Measurements from ENCODE around the gene CDAN1.
"Not testable (repeated sequence)": the region's sequence is repeated elsewhere in the genome, so short reads cannot be mapped to it uniquely, and the experiment has no call there.

The CDAN1 gene

DNA sequence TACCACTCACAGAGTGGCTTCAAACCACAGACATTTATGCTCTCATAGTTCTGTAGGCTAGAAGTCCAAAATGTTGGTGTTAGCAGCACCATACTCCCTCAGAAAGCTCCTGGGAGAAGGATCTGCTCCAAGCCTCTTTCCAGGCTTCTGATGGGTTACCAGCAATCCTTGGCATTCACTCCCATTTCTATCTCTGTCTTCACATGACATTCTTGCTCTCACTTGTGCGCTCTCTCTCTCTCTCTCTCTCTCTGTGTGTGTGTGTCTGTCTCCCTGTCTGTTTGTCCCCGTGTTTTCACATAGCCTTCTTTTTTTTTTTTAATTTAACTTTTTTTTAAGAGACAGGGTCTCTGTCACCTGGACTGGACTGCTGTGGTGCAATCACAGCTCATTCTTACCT, 26.3 kb downstream of the CDAN1 start:
- no peak for FAIRE-seq
- no peak for DNase-seq (ENCODE audit: insufficient read length, low spot score)

- FAIRE-seq (no peak), DNase-seq (ENCODE audit: insufficient read length, low spot score) (no peak)
Observed at GRCh38 chr15:42707873-42708544, 28.9 kb downstream of the CDAN1 start.

GRCh38 chr15:42707068-42707467, 29.9 kb downstream of the CDAN1 start:
- DNase-seq (ENCODE audit: insufficient read length, low spot score) = no peak
- FAIRE-seq = no peak

- FAIRE-seq (no peak), DNase-seq (ENCODE audit: insufficient read length, low spot score) (no peak)
Observed at GRCh38 chr15:42705336-42705735, 31.6 kb downstream of the CDAN1 start.

DNA sequence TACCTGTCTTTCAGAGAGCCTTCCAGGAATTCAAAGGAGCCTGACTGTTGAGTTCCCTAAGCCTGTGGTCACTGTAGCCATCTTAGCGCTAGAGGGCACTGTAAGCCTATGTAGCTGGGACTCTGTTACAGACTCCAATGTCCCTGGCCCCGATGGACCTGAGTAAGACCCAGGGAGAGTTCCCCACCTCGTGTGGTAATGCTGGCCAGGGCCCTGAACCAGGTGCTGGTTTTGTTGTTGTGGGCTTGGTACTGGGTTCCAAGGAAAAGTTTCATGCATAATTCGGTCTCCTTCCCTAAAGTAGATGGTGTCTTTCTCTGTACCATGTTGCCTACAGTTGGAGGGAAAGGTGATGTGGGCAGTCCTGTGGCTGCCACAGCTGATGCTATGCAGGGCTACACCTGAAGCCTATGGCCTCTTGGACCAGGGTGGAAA, 32.4 kb downstream of the CDAN1 start:
- FAIRE-seq (peak; percentile 83), DNase-seq (ENCODE audit: insufficient read length, low spot score) (peak; percentile 46)

GRCh38 chr15:42696626-42697025, 40.3 kb downstream of the CDAN1 start:
- DNase-seq (ENCODE audit: insufficient read length, low spot score) (no peak), FAIRE-seq (no peak)

GRCh38 chr15:42695527-42696071, 41.3 kb downstream of the CDAN1 start:
- DNase-seq (ENCODE audit: insufficient read length, low spot score) (no peak), FAIRE-seq (no peak)

- FAIRE-seq = no peak
Observed at GRCh38 chr15:42694398-42694797, 42.5 kb downstream of the CDAN1 start.

DNA sequence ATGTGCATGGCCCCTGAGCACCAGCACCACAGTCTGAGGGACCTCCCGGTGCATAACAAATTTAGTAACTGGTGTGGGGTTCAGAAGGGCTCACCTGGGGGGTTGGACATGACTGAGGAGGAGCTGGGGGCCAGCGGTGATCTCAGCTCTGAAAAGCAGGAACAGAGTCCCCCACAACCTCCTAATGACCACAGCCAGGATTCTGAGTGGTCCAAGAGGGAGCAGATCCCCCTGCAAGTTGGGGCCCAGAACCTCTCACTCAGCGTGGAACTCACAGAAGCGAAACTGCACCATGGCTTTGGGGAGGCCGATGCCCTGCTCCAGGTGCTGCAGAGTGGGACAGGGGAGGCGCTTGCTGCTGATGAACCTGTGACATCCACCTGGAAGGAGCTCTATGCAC, 43.0 kb downstream of the CDAN1 start:
- DNase-seq (ENCODE audit: insufficient read length, low spot score) = no peak
- no peak for FAIRE-seq

More at GRCh38 chr15:42694398-42694797, 42.5 kb downstream of the CDAN1 start:
- DNase-seq (ENCODE audit: insufficient read length, low spot score) = no peak

DNA sequence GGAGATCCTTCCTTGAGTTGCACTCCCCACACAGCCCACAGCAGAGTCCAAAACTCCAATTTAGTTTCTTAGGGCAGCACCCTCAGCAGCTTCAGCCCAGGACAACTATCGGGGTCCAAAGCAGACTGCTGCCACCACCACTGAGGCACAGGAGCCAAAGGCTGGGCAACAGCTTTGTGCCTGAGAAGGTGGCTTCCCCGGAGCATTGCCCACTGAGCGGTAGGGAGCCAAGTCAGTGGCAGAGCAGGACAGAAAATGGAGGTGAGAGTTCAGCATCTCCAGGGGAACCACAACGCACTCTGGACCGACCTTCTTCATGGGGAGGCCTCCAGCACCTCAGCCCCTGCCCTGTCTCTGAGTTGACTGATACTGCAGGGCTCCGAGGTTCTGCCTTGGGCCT, 43.4 kb downstream of the CDAN1 start:
- DNase-seq (ENCODE audit: insufficient read length, low spot score) = no peak
- FAIRE-seq = no peak

DNA sequence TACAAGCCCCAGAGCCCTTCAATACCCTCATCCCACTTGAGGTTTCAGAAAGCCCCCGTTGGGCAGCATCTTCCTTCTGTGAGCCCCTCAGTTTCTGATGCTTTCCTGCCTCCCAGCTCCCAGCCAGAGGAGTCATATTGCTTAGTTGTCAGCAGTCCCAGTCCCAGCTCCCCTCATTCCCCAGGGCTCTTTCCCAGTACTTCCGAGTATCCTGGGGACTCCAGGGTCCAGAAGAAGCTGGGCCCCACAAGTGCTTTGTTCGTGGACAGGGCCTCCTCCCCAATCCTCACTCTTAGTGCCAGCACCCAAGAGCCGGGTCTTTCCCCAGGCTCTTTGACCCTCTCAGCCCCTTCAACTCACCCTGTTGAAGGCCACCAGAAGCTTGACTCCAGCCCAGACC, 43.9 kb downstream of the CDAN1 start:
- no peak for DNase-seq (ENCODE audit: insufficient read length, low spot score)
- FAIRE-seq = no peak

DNA sequence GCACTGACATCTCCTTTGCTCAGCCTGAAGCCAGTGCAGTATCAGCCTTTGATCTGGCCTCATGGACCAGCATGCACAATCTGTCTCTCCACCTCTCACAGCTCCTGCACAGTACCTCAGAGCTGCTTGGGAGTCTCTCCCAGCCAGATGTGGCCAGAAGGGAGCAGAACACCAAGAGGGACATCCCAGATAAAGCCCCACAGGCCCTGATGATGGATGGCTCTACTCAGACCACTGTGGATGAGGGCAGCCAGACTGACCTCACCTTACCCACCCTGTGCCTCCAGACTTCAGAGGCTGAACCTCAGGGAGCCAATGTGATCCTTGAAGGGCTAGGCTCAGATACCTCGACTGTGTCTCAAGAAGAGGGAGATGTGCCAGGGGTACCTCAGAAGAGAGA, 44.4 kb downstream of the CDAN1 start:
- FAIRE-seq = no peak
- no peak for DNase-seq (ENCODE audit: insufficient read length, low spot score)

DNA sequence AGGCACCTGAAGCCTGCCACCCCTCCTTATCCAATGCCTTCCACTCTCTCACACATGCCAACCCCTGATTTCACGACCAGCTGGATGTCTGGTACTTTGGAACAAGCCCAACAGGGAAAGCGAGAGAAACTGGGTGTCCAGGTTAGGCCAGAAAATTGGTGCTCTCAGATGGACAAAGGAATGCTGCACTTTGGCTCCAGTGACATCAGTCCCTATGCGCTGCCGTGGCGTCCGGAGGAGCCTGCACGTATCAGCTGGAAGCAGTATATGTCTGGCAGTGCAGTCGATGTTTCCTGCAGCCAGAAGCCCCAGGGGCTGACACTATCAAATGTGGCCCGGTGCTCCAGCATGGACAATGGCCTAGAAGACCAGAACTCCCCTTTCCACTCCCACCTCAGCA, 45.2 kb downstream of the CDAN1 start:
- DNase-seq (ENCODE audit: insufficient read length, low spot score) = no peak
- no peak for FAIRE-seq

- DNase-seq (ENCODE audit: insufficient read length, low spot score) = no peak
- FAIRE-seq = no peak
Observed at GRCh38 chr15:42691308-42691707, 45.6 kb downstream of the CDAN1 start.

DNA sequence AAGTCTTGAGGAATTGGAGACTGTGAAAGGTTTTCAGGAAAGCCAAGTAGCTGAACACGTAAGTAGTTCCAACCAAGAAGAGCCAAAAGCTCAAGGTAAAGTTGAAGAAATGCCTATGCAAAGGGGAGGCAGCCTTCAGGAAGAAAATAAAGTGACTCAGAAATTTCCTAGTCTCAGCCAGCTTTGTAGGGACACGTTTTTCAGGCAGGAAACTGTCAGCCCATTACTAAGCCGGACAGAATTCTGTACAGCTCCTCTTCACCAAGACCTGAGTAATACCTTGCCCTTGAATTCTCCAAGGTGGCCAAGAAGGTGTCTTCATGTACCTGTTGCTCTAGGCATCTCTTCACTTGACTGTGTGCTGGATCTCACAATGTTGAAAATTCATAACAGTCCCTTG, 48.6 kb downstream of the CDAN1 start:
- no peak for DNase-seq (ENCODE audit: insufficient read length, low spot score)
- no peak for FAIRE-seq

- FAIRE-seq (no peak), DNase-seq (ENCODE audit: insufficient read length, low spot score) (no peak)
Observed at GRCh38 chr15:42687740-42688139, 49.2 kb downstream of the CDAN1 start.

DNA sequence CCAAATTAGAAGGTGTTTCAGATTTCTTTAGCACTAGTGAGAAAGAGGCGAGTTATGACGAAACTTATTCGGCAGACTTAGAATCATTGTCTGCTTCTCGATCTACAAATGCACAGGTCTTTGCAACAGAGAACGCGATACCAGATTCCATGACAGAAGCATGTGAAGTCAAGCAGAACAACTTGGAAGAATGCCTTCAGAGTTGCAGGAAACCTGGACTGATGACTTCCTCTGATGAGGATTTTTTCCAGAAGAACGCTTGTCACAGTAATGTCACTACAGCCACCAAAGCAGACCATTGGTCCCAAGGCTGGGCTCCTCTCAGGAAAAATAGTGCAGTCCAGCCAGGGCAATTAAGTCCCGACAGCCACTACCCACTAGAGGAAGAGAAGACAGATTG, 50.6 kb downstream of the CDAN1 start:
- no peak for FAIRE-seq
- no peak for DNase-seq (ENCODE audit: insufficient read length, low spot score)

GRCh38 chr15:42681119-42681518, 55.8 kb downstream of the CDAN1 start:
- no peak for DNase-seq (ENCODE audit: insufficient read length, low spot score)
- no peak for FAIRE-seq

- not testable (repeated sequence) for FAIRE-seq
- DNase-seq (ENCODE audit: insufficient read length, low spot score) = peak; percentile 21
Observed at GRCh38 chr15:42680142-42680482, 56.8 kb downstream of the CDAN1 start.

GRCh38 chr15:42679285-42680141, 57.4 kb downstream of the CDAN1 start:
- no peak for DNase-seq (ENCODE audit: insufficient read length, low spot score)
- no peak for FAIRE-seq

DNA sequence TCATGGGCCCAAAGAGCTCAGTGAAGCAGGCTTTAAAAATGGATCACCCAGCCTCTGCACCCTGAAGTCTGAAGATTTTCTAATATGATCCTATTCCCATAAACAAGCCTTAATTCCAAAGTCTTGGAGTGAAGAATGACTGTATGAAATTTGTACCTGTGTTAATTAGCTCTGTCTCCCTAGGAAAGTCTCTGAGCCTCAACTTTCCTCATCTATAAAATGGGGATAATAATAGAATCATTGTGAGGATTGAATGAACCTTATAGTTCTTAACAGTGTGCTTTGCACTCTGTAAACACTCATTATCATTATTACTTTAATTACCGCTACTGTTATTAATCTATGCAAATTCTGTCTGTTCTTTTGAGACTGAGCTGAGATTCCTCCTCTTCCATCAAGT, 61.9 kb downstream of the CDAN1 start:
- no peak for FAIRE-seq

DNA sequence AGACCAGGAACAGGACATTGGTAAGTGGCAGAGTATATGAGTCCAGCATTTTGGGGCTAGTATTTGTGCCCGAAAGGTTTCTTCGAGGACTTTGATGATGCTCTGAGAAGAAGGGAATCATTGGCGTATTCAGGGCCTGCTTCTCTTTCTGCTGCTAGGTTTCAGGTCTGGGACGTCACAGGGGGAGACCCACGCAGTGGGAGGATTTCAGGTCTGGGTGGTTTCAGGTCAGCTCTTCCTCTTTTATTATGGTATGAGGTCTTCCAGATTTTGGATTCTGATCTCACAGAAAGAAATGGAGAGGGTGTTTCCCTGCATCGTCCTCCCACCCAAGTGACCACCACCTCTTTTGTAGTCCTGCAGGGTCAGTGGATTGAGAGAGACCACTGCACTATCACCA, 62.5 kb downstream of the CDAN1 start:
- FAIRE-seq (no peak), DNase-seq (ENCODE audit: insufficient read length, low spot score) (no peak)

More for the DNA sequence above, 61.9 kb downstream of the CDAN1 start:
- no peak for DNase-seq (ENCODE audit: insufficient read length, low spot score)

Measured in GM19239 (cell line).